GM18502 (cell line): ENCODE results near the gene COL24A1.
"Not testable (repeated sequence)": the region's sequence is repeated elsewhere in the genome, so short reads cannot be mapped to it uniquely, and the experiment has no call there.

Experiments
- ATAC-seq: cut with Tn5 transposase; IDR thresholded peaks from one replicate; pipeline ENCODE4 v1.9.1; 2021; ENCODE audit warnings: mild to moderate bottlenecking; ENCODE audit not compliant: unreplicated experiment, poor library complexity

COL24A1 gene

GRCh38 chr1:86015375-86015774 lies 141.2 kb downstream of the COL24A1 start:
- ATAC-seq = no peak

- ATAC-seq = no peak
Observed at GRCh38 chr1:86000601-86001000, 156.0 kb downstream of the COL24A1 start.

DNA sequence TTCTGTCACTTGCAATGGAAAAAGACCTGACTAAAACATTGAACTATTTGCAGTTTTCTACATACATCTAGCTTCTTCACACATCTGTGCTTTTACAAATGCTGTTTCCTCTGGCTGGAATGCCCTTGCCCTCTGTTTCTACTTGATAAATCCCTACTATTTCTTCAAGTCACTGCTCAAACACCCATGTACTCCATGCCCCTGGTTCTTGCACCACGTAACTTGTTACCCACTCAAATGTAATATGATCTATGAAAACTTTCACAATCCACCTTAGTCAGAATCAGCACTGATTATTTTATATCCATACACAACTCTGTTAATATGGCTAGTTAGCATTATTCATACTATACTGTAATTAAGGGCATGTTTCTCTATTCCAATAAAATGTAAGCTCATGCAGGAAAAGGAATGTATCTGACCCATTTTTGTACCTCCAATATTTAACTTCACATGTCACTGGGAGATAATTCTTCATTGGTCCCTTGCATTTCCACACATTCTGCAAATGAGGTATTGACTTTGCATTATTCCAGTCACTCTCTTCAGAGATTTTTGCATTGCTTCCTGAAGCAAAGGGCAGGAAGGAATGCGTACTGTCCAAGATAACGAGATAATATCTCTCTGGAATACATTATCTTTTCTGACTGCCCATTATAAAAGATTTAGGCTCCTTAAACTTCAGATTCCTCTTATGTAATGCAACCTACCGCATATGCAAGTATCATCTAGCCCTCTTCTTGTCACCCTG lies 158.3 kb downstream of the COL24A1 start:
- no peak for ATAC-seq

DNA sequence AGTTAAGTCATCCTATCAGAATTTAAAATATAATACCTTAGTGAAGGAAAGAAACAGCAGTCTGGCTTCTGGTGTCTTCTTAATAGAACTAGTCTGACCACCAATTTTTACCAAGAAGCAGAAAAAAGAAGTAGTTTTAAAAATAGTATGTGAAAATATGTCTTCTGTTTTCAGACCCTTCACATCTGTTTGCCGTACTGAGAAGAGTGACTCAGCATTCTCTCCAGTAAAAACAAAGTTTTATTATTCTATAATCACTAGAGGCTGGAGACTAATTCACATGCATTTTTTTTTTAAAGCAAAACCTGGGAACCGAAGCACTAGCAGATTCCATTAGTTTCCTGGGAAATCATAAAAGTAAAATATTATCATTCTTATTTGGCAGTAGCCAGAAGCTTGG lies 163.8 kb downstream of the COL24A1 start:
- peak; percentile 59 for ATAC-seq

GRCh38 chr1:85991261-85991660 lies 165.3 kb downstream of the COL24A1 start:
- ATAC-seq = peak; percentile 61

- no peak for ATAC-seq
Observed at GRCh38 chr1:85984636-85985035, 171.9 kb downstream of the COL24A1 start.

GRCh38 chr1:85983316-85983715 lies 173.3 kb downstream of the COL24A1 start:
- ATAC-seq = no peak

DNA sequence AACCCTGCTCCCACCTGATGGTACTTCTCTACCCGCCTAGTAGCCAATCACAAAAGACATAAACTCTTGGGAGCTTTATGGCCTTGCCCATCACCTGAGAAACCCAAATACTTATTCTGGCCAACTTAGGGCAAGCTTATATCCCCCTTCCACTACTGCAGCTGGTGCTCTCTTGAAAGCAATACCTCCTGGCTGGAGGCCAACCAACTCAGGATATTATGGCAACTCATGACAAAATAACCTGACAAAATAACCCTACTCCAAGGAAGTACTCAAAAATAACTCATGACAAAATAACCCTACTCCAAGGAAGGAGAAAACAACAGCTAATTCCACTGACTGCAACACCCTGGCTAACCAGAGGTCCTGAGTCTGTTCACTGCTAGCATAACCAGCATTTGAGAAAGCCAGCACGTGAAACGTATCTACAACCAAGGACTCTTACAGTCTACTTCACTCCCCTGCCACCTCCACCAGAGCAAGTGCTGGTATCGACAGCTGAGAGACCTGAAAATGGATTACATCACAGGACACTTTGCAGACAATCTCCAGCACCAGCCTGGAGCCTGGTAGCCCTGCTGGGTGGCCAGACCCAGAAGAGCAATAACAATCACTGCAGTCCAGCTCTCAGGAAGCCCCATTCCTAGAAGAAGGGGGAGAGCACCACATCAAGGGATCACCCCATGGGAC lies 179.9 kb downstream of the COL24A1 start:
- no peak for ATAC-seq

DNA sequence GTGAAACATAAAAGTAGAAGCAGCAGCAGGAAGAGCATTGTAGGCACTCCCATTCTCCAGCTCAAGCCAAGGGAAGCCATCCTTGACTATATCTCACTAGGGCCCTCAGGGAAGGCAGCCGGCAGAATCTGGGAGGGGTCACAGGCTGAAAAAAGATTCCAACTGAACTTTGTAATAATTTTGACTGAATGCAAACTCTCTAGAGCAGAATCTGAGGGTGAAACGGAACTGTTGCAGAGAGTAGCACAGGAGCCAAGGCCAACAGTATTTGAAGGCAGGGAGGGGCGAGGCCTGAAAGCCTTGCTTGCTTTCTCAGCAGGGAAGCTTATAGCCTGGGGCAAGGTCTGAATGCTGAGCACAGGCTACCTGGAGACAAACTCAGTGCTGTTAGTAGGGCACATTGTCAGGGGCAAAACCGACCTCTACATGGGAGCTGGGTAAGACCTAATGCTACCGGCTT lies 180.6 kb downstream of the COL24A1 start:
- no peak for ATAC-seq

- ATAC-seq = no peak
Observed at GRCh38 chr1:85962457-85962856, 194.1 kb downstream of the COL24A1 start.

DNA sequence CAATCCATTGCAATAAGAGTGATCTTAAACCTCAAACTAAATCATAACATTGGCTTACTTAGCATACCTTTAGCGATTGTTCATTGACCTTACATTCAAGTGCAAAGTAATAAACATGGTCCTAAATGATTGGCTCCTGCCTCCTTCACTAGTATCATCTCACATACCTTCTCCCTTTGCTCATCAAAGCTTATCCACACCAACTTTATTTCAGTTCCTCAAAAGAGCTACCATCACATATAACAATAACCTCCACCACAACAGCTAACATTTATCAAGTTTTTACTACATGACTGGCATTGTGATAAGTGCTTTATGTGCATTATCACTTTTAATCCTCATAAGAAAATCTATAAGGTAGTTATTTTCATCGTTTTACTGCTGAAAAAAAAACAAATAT lies 198.8 kb downstream of the COL24A1 start:
- no peak for ATAC-seq

DNA sequence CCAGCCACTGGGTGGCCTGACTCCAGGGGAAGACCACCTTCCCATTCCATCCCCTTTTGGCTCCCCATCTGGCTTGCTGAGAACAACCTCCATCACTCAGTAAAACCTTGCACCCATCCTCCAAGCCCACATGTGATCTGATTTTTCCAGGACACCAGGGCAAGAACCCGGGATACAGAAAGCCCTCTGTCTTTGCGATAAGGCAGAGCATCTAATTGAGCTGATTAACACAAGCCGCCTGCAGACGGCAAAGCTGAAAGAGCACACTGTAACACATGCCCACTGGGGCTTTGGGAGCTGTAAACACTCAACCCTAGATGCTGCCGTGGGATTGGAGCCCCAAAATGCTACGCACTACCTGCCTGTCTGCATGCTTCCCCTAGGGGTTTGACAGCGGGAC lies 201.4 kb downstream of the COL24A1 start:
- not testable (repeated sequence) for ATAC-seq

DNA sequence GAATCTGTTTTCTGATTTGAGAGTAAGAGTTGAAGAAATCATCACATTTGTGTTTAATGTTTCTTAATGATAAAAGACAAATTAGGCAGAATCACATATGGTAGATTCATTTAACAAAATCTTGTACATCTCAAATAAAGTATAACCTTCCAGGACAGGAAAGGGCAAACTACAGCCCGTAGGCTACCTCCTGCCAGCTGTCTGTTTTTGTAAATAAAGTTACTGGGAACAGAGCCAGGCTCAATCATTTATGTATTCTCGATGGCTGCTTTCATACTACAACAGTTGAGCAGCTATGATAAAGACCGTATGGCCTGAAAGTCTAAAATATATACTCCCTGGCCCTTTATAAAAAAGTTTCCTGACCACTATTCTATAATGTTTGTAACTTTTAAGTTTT lies 204.1 kb downstream of the COL24A1 start:
- ATAC-seq = no peak

- no peak for ATAC-seq
Observed at GRCh38 chr1:85947186-85947585, 209.4 kb downstream of the COL24A1 start.

DNA sequence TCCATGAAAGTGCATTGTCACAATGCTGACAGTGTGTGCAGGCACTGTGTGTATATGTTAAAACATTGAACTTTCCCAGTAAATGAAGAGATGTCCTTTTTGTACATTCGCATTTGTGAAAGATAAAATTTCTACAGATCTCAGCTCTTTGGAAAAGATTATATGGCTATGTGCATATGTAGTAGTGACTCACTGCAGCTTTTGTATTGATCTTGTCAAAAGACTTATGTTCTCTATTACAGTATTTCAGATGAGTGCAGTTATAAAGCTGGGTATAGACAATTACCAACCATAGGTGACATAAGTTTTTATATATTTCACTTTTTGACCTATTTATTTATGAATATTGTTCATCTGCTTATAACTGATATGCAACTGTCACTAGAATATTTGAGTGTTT lies 212.6 kb downstream of the COL24A1 start:
- ATAC-seq = no peak

DNA sequence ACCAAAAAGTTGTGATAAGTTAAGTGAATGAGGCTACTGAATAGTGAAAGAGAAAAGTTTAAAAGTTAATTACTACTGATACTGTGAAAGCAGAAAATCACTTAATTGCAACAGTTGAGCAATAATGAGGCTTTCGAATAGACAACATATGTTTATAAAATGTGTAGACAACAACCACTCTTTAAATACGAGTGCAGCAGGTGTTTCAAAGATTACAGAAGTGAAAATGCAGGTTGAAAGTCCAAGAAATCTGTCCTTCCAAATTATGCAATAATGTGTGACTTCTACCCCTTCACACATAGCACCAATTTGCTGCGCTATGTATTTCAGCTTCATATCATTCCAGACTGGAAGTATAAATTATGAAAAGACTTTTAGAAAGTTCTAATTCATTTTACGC lies 213.0 kb downstream of the COL24A1 start:
- ATAC-seq = no peak

DNA sequence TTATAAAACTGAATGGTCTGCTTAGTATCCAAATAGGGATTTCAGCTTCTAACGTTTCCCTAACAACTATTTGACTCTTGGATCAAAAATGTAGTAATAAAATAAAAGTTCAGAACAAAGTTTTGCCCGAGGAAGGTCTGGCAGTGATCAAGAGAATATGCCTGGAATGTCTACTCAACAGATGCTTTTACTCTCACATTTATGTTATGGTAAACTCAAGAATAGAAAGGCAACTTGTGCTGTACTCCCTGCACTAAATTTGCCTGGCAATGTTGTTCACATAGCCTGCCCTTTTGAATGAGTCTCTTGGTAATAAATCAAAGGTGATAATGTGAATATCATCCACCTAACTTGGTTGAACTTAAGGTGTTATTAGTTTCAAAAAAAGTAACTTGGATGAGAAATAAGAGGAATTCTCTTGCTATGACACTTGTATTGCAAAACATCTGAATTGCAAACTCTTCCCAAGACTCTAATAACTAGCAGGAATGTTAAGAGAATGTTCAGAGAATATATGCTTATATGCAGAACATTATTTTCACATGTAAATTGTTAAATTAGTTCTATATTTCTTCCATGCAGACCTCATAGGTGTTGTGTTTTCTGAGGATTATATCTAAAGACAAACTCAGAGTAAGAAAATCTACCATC lies 215.8 kb downstream of the COL24A1 start:
- no peak for ATAC-seq

DNA sequence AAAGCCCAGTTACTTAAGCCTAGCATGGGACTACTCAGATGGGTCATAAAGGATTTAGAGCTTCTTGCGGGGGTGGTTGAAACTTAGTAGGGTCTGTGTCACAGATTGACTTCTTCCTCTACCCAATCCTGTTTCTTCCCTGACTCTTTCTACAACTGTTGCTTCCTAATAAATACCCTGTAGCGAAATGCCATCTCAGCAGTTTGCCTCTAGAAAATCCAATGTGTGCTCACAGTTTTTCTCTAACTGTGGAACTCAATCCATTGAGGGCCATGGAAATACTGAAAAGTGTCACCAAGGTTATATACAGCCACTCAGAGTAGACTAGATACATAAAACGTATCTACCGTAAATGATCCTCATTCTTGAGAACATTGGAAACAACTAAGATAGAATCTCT lies 217.7 kb downstream of the COL24A1 start:
- no peak for ATAC-seq

GRCh38 chr1:85936470-85936869 lies 220.1 kb downstream of the COL24A1 start:
- ATAC-seq = no peak

DNA sequence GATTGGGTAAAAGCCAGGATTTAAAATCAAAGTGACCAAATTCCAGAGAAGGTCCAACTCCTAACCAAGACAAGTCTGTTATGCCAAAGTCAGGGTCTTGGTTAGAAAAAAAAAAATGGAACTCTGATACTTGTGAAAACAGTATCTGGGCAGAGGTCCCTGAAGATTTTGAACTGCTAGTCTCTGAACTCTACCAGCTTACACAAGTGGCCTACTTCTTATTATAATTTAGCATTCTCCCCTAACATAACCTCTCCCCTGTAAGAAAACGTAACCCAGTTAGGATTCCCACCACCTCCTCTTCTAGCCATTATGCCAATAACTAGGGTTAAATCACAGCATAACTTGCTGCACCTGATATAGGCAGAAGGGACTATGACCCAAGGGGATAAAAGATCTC lies 220.5 kb downstream of the COL24A1 start:
- no peak for ATAC-seq

DNA sequence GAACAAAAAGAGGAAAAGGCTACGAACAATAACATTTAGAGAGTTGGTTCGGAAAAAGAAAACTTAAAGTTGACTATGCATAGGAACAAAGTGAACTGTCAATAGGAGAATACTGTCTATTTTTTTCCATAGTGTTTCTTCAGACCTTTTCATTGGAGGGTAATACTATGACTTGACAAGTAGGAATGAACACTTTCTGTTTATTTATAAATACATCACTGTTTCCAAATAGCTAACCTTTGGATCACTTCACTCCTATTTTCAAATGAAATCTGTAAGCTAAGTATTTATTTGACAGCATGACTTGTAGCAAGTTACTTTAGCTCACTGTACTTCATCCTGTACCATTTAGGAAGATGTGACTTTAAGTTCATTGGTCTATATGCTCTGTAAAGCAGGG lies 221.3 kb downstream of the COL24A1 start:
- no peak for ATAC-seq
